Activated T-cell treated with anti-CD3 and anti-CD28 coated beads, Interleukin-2, amount 50 U/mL, for 24 hours (primary cell): ENCODE results near the gene GALNT1.
A peak's percentile ranks its signal among the peaks of the same experiment; 100 is the strongest.
"Not testable (repeated sequence)": the region's sequence is repeated elsewhere in the genome, so short reads cannot be mapped to it uniquely, and the experiment has no call there.

Experiments
- DNase-seq: peaks from one replicate; pipeline ENCODE4 v3.0.0-alpha.2; 2020
- H3K27ac Mint-ChIP-seq: 2 replicates; pipeline ENCODE4 v1.8.0; 2020; ENCODE audit warnings: mild to moderate bottlenecking, mixed read lengths
- H3K27me3 Mint-ChIP-seq: 2 replicates; pipeline ENCODE4 v1.8.0; 2020; ENCODE audit warnings: mixed read lengths
- H3K36me3 Mint-ChIP-seq: 2 replicates; pipeline ENCODE4 v1.8.0; 2020; ENCODE audit warnings: low read depth, mixed read lengths
- H3K4me1 Mint-ChIP-seq: 2 replicates; pipeline ENCODE4 v1.8.0; 2020; ENCODE audit warnings: low read depth, mixed read lengths
- H3K4me3 Mint-ChIP-seq: 2 replicates; pipeline ENCODE4 v1.8.0; 2020; ENCODE audit warnings: mild to moderate bottlenecking, moderate library complexity, mixed read lengths
- H3K9me3 Mint-ChIP-seq: 2 replicates; pipeline ENCODE4 v1.8.0; 2020; ENCODE audit warnings: mixed read lengths

Gene GALNT1

GRCh38 chr18:35581546-35581897 lies at the start of gene GALNT1:
GALNT1 (plus strand) TSS chr18:35581740; CDS start chr18:35654663, 72,923 bp downstream.
- Mint-ChIP-seq H3K9me3 (peaks cover 9% of the 10 kb centered on the region), H3K36me3 (peaks cover 3% of the 10 kb centered on the region), H3K27ac (peak within 1 kb of the TSS; percentile 74), H3K27me3 (peaks cover 17% of the 10 kb centered on the region), H3K4me3 (peak within 1 kb of the TSS; percentile 77), H3K4me1 (peaks cover 45% of the 10 kb centered on the region)
- no peak for DNase-seq

GRCh38 chr18:35533916-35534405 lies 47.6 kb upstream of the GALNT1 start:
- Mint-ChIP-seq H3K9me3 (peaks cover 12% of the 10 kb centered on the region), H3K4me3 (no peak overlapping the region), H3K4me1 (no peaks in the 10 kb centered on the region), H3K36me3 (no peaks in the 10 kb centered on the region), H3K27ac (no peak overlapping the region), H3K27me3 (peaks cover 10% of the 10 kb centered on the region)
- no peak for DNase-seq

DNA sequence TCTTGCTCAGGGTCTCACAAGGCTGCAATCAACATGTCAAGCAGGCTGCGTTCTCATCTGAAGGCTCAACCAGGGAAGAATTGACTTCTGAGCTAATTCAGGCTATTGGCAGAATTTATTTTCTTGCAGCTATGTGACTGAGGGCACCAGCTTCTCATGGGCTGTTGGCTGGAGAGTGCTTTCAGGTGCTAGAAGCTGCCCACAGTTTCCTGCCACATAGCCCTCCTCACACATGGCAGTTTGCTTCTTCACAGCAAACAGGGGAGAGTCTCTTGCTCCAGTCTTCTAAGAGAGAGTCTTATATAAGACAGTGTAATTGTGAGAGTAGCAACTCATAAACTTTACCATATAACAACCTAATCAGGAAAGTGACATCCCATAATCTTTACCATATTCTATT lies 46.2 kb upstream of the GALNT1 start:
- no peaks in the 10 kb centered on the region for H3K36me3 Mint-ChIP-seq
- peaks cover 8% of the 10 kb centered on the region for H3K27me3 Mint-ChIP-seq
- no peak for DNase-seq
- H3K27ac Mint-ChIP-seq: no peak overlapping the region
- H3K9me3 Mint-ChIP-seq: peaks cover 12% of the 10 kb centered on the region
- no peaks in the 10 kb centered on the region for H3K4me1 Mint-ChIP-seq
- H3K4me3 Mint-ChIP-seq: no peak overlapping the region

GRCh38 chr18:35542356-35542755 lies 39.2 kb upstream of the GALNT1 start:
- peaks cover 7% of the 10 kb centered on the region for H3K4me1 Mint-ChIP-seq
- H3K27me3 Mint-ChIP-seq: peaks cover 9% of the 10 kb centered on the region
- peaks cover 2% of the 10 kb centered on the region for H3K9me3 Mint-ChIP-seq
- H3K4me3 Mint-ChIP-seq: no peak overlapping the region
- H3K36me3 Mint-ChIP-seq: no peaks in the 10 kb centered on the region
- no peak overlapping the region for H3K27ac Mint-ChIP-seq
- no peak for DNase-seq

- Mint-ChIP-seq H3K27ac (no peak overlapping the region), H3K27me3 (peaks cover 9% of the 10 kb centered on the region), H3K4me1 (peaks cover 9% of the 10 kb centered on the region), H3K9me3 (peaks cover 2% of the 10 kb centered on the region), H3K4me3 (no peak overlapping the region), H3K36me3 (no peaks in the 10 kb centered on the region)
- no peak for DNase-seq
These were observed 34.4 kb upstream of the GALNT1 start for GRCh38 chr18:35547008-35547605.

DNA sequence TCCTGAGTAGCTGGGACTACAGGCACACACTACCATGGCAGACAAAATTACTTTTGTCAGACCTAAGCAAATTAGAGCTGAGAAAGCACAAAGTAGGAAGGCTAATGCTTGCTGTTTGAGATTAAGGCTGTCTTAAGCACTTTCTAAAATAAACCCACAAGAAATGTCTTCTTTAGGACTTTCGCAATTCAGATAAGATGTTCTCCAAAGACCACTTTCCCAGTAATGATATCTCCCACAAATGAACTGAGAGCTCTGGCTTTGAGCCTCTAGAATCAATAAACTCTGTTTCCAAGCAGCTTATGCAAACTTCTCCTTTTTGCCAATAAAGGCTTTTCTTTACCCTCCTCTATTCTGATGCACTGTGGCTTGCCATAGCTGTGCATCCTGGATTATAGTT lies 32.0 kb upstream of the GALNT1 start:
- no peaks in the 10 kb centered on the region for H3K9me3 Mint-ChIP-seq
- H3K36me3 Mint-ChIP-seq: no peaks in the 10 kb centered on the region
- peaks cover 9% of the 10 kb centered on the region for H3K4me1 Mint-ChIP-seq
- H3K27me3 Mint-ChIP-seq: peaks cover 9% of the 10 kb centered on the region
- no peak for DNase-seq
- no peak overlapping the region for H3K4me3 Mint-ChIP-seq
- H3K27ac Mint-ChIP-seq: no peak overlapping the region

- no peaks in the 10 kb centered on the region for H3K9me3 Mint-ChIP-seq
- no peaks in the 10 kb centered on the region for H3K4me1 Mint-ChIP-seq
- no peak for DNase-seq
- no peak overlapping the region for H3K27ac Mint-ChIP-seq
- peaks cover 2% of the 10 kb centered on the region for H3K27me3 Mint-ChIP-seq
- no peaks in the 10 kb centered on the region for H3K36me3 Mint-ChIP-seq
- H3K4me3 Mint-ChIP-seq: no peak overlapping the region
These were observed 28.2 kb upstream of the GALNT1 start for GRCh38 chr18:35553300-35553699.

GRCh38 chr18:35555538-35555937 lies 26.0 kb upstream of the GALNT1 start:
- not testable (repeated sequence) for H3K27ac Mint-ChIP-seq, H3K4me3 Mint-ChIP-seq, H3K9me3 Mint-ChIP-seq, DNase-seq, H3K4me1 Mint-ChIP-seq, H3K36me3 Mint-ChIP-seq, H3K27me3 Mint-ChIP-seq

DNA sequence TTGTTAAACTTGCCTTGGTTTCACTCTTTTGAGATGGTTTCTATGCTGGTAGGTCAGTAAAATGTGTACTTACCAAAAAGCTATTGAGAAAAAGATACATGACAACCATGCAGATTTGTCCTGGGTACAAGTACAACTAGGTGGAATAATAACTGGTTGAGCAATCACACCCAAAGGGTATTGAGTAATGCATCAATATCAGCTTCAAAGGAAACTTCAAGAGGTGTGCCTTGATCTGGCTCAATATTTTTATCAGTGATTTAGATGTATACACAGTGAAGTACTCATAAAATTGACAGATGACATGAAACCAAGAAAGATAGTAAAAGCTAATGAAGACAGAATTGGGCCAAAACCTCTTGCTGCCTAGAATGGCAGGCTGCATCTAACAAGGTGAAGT lies 21.7 kb upstream of the GALNT1 start:
- H3K36me3 Mint-ChIP-seq: no peaks in the 10 kb centered on the region
- H3K9me3 Mint-ChIP-seq: no peaks in the 10 kb centered on the region
- H3K27ac Mint-ChIP-seq: no peak overlapping the region
- no peaks in the 10 kb centered on the region for H3K4me1 Mint-ChIP-seq
- H3K4me3 Mint-ChIP-seq: no peak overlapping the region
- no peak for DNase-seq
- peaks cover 7% of the 10 kb centered on the region for H3K27me3 Mint-ChIP-seq

GRCh38 chr18:35564795-35565453 lies 16.6 kb upstream of the GALNT1 start:
- no peaks in the 10 kb centered on the region for H3K4me1 Mint-ChIP-seq
- no peak for DNase-seq
- no peak overlapping the region for H3K4me3 Mint-ChIP-seq
- H3K27me3 Mint-ChIP-seq: no peaks in the 10 kb centered on the region
- H3K27ac Mint-ChIP-seq: no peak overlapping the region
- H3K9me3 Mint-ChIP-seq: no peaks in the 10 kb centered on the region
- no peaks in the 10 kb centered on the region for H3K36me3 Mint-ChIP-seq

- Mint-ChIP-seq H3K36me3 (no peaks in the 10 kb centered on the region), H3K9me3 (no peaks in the 10 kb centered on the region), H3K4me3 (no peak overlapping the region), H3K4me1 (no peaks in the 10 kb centered on the region), H3K27ac (no peak overlapping the region), H3K27me3 (no peaks in the 10 kb centered on the region)
- DNase-seq: no peak
These were observed 15.5 kb upstream of the GALNT1 start for GRCh38 chr18:35566019-35566418.

DNA sequence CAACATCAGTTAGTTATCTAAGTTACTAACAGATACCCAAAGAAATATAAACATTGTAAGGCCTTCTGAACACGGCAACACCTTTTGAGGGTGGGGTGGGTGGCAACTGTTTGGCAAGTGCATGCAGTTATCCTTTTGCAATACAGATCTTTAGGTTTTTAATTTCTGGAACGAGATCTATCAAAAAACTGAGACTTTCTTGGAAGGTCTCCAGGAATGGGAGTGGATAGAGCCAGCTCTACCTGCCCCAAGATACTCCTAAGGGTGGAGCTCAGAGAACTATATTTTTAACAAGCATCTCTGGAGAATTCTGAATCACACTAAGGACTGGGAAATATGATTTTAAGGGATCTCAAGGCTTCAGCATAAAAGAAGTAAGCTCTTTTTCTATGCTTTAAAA lies 11.4 kb upstream of the GALNT1 start:
- Mint-ChIP-seq H3K27ac (no peak overlapping the region), H3K36me3 (no peaks in the 10 kb centered on the region), H3K27me3 (no peaks in the 10 kb centered on the region), H3K9me3 (no peaks in the 10 kb centered on the region), H3K4me3 (no peak overlapping the region), H3K4me1 (peaks cover 12% of the 10 kb centered on the region)
- DNase-seq: no peak

DNA sequence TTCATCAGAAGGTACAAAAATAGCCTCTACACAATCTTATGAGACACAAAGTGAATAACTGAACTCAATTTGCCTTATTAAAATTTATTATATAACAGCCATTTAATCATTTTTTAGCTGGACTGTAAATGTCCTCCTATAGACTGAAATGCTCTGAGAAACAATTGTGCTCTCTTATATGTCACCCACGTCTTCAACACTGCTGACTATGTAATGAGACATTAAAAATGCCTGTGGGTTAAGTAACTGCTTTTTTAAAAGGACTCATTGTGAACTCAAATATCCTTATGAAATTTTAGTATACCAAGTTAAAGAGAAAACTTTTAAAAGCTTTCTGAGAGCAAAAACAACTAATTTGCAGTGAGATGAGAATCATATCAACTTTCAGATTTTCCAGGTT lies 10.4 kb upstream of the GALNT1 start:
- H3K4me3 Mint-ChIP-seq: no peak overlapping the region
- H3K36me3 Mint-ChIP-seq: no peaks in the 10 kb centered on the region
- no peak for DNase-seq
- peaks cover 12% of the 10 kb centered on the region for H3K4me1 Mint-ChIP-seq
- H3K9me3 Mint-ChIP-seq: peaks cover 3% of the 10 kb centered on the region
- H3K27me3 Mint-ChIP-seq: peaks cover 3% of the 10 kb centered on the region
- no peak overlapping the region for H3K27ac Mint-ChIP-seq

- Mint-ChIP-seq H3K9me3 (peaks cover 13% of the 10 kb centered on the region), H3K36me3 (no peaks in the 10 kb centered on the region), H3K4me1 (peaks cover 27% of the 10 kb centered on the region), H3K27me3 (peaks cover 7% of the 10 kb centered on the region), H3K27ac (no peak overlapping the region), H3K4me3 (no peak overlapping the region)
- no peak for DNase-seq
These were observed 8.9 kb upstream of the GALNT1 start for GRCh38 chr18:35572644-35573043.

- no peak overlapping the region for H3K27ac Mint-ChIP-seq
These were observed 8.0 kb upstream of the GALNT1 start for GRCh38 chr18:35573531-35573930.

More at GRCh38 chr18:35573531-35573930, 8.0 kb upstream of the GALNT1 start:
- H3K9me3 Mint-ChIP-seq: peaks cover 13% of the 10 kb centered on the region
- peaks cover 32% of the 10 kb centered on the region for H3K4me1 Mint-ChIP-seq
- H3K27me3 Mint-ChIP-seq: peaks cover 10% of the 10 kb centered on the region
- no peak for DNase-seq
- H3K4me3 Mint-ChIP-seq: no peak overlapping the region
- no peaks in the 10 kb centered on the region for H3K36me3 Mint-ChIP-seq
